HepG2 (cell line): ENCODE data around the gene PKDREJ. TPM values are rescaled to one million over a fixed set of nuclear protein-coding genes. Genes with fewer than 3 reads are reported as not detected.
A peak's percentile ranks its signal among the peaks of the same experiment; 100 is the strongest.

Experiments
- ATAC-seq: fragments of 200-7000 bp; cut with Tn5 transposase; 3 replicates; pipeline ENCODE4 v1.9.1; 2020; ENCODE audit warnings: mild to moderate bottlenecking, moderate library complexity
- BruUV-seq: library from RNA; stranded (reverse); fragments of 400-500 nt; replicated peaks from 2 replicates; lab custom pipeline; 2021; lab: Mats Ljungman, UMichigan
- CTCF ChIA-PET: fragments of 300-600 bp; formaldehyde crosslinking; extraction: SDS; loops from one replicate; lab custom pipeline; 2021; ENCODE audit warnings: low total read pairs, inconsistent platforms, low intra/inter-chr PET ratio; lab: Yijun Ruan, JAX
- POLR2A ChIA-PET: fragments of 350-600 bp; sonication (Branson Sonifier 250); formaldehyde crosslinking; loops from one replicate; lab custom pipeline; 2020; ENCODE audit warnings: antibody characterized with exemption, inconsistent platforms; lab: Yijun Ruan, JAX
- DNase-seq: peaks from one replicate; pipeline ENCODE4 v3.0.0-alpha.2; 2015; ENCODE audit warnings: low spot score
- FAIRE-seq: peaks from 3 replicates; lab custom pipeline; 2011; peaks lifted over from hg19 to GRCh38; lab: Jason Lieb, UNC
- H2AFZ ChIP-seq: one replicate; pipeline ENCODE4 v1.6.1; 2011; ENCODE audit warnings: low read length, inconsistent platforms
- H3K27ac ChIP-seq: fragments of 300-600 bp; 3 replicates; pipeline ENCODE4 v1.8.0; 2011; ENCODE audit warnings: mixed run types, mild to moderate bottlenecking, mixed read lengths, low read length, inconsistent platforms; ENCODE audit not compliant: insufficient read depth; ENCODE audit errors: extremely low read length
- H3K27me3 ChIP-seq, 2 experiments: fragments of 200-600 bp in 1 of 2; 2 replicates in 1 of 2; 3 replicates in 1 of 2; pipeline versions ENCODE4 v1.6.0 to v1.8.0; 2011; ENCODE audit warnings: low read length in 2 of 2, mild to moderate bottlenecking in 2 of 2, moderate library complexity in 2 of 2, inconsistent platforms in 1 of 2; ENCODE audit not compliant: insufficient read depth in 2 of 2, control insufficient read depth in 1 of 2
- H3K36me3 ChIP-seq, 2 experiments: fragments of 200-600 bp in 1 of 2; replicated peaks in 1 of 2; 2 replicates in 1 of 2; 3 replicates in 1 of 2; pipeline versions ENCODE4 v1.5.1 to v1.8.0; 2011; ENCODE audit warnings: low read length in 2 of 2, inconsistent platforms in 1 of 2; ENCODE audit not compliant: insufficient read depth in 2 of 2, control insufficient read depth in 1 of 2
- H3K4me1 ChIP-seq: 2 replicates; pipeline ENCODE4 v1.5.1; 2012; ENCODE audit warnings: low read length, inconsistent platforms; ENCODE audit not compliant: insufficient read depth
- H3K4me2 ChIP-seq: 2 replicates; pipeline ENCODE4 v1.6.0; 2011; ENCODE audit warnings: low read depth, low read length, inconsistent platforms
- H3K4me3 ChIP-seq, 3 experiments: fragments of 200-600 bp in 1 of 3; sonication (generic), shearing (Covaris generic) in 1 of 3; replicated peaks in 1 of 3; 2 replicates each; pipeline ENCODE4 v1.5.1; 2011 to 2016; ENCODE audit warnings: low read length in 3 of 3, inconsistent platforms in 2 of 3, low read depth in 2 of 3, mild to moderate bottlenecking in 2 of 3, control low read depth in 1 of 3, mixed read lengths in 1 of 3; ENCODE audit not compliant: insufficient read depth in 1 of 3
- H3K79me2 ChIP-seq: one replicate; pipeline ENCODE4 v1.6.1; 2011; ENCODE audit warnings: low read length, inconsistent platforms; ENCODE audit not compliant: insufficient read depth
- H3K9ac ChIP-seq: 2 replicates; pipeline ENCODE4 v1.6.0; 2011; ENCODE audit warnings: mild to moderate bottlenecking, low read depth, low read length, inconsistent platforms; ENCODE audit not compliant: insufficient read depth
- H3K9me3 ChIP-seq: 2 replicates; pipeline ENCODE4 v1.5.1; 2012; ENCODE audit warnings: mild to moderate bottlenecking, low read length
- H4K20me1 ChIP-seq: 2 replicates; pipeline ENCODE4 v1.6.0; 2011; ENCODE audit warnings: inconsistent platforms, mild to moderate bottlenecking, low read length, moderate library complexity; ENCODE audit not compliant: insufficient read depth
- GABPA ChIP-seq, 2 experiments: IDR thresholded peaks; 2 replicates each; pipeline ENCODE4 v1.6.1; 2011 to 2016; ENCODE audit warnings: low read depth in 2 of 2, low read length in 1 of 2, missing biosample characterization in 1 of 2, missing genetic modification characterization in 1 of 2
- GZF1 ChIP-seq: sonication (generic); formaldehyde crosslinking; IDR thresholded peaks from 2 replicates; pipeline ENCODE4 v1.5.1; 2020; ENCODE audit warnings: mild to moderate bottlenecking, missing genetic modification reagents
- PHF20 ChIP-seq: sonication (generic); formaldehyde crosslinking; IDR thresholded peaks from 2 replicates; pipeline ENCODE4 v1.5.0; 2020; ENCODE audit warnings: mild to moderate bottlenecking, missing genetic modification reagents
- RAD21 ChIP-seq: fragments of 450-650 bp; formaldehyde crosslinking; IDR thresholded peaks from 2 replicates; pipeline ENCODE4 v1.5.0; 2020; ENCODE audit warnings: mild to moderate bottlenecking
- WGBS: methylation state at CpG from one replicate; pipeline ENCODE4 v1.1.6; 2017; ENCODE audit warnings: low lambda C conversion rate; 5-methylcytosine and 5-hydroxymethylcytosine counted together
- in situ Hi-C: cut with HindIII; loops from 2 replicates; pipeline ENCODE4 v1.10.0; 2017; ENCODE audit warnings: low pct_unique_long_range_greater_than_20kb; ENCODE audit not compliant: extremely low pct_ligation_motif_present
- intact Hi-C: fragments of 100-400 bp; cut with micrococcal nuclease; formaldehyde crosslinking; loops from one replicate; pipeline ENCODE4 v1.10.0; 2022; ENCODE audit not compliant: unreplicated experiment
- polyA plus RNA-seq, 8 experiments: library from polyadenylated mRNA; depleted of rRNA in 3 of 8; stranded (reverse) in 7 of 8; unstranded in 1 of 8; fragments of >200 nt; fragmentation: Illumina TruSeq in 4 of 8; extraction: Trizol in 4 of 8; gene quantifications; 2 replicates each; pipeline versions ENCODE4 v1.2.1 to v1.2.3, GENCODE V29; 2011 to 2016; ENCODE audit warnings: low read depth in 4 of 8, missing spikeins in 1 of 8, mixed read lengths in 1 of 8; ENCODE audit not compliant: insufficient read depth in 1 of 8
- total RNA-seq, 5 experiments: library from RNA; depleted of rRNA; stranded (reverse); fragments of >200 nt; fragmentation: Illumina TruSeq; extraction: Trizol; gene quantifications; 2 replicates each; pipeline ENCODE4 v1.2.3, GENCODE V29; 2016; ENCODE audit warnings: low read depth in 1 of 5
- TF ChIP-seq, protein P1 (sequence below): sonication (generic); formaldehyde crosslinking; IDR thresholded peaks from 2 replicates; pipeline ENCODE4 v1.4.0; 2020; ENCODE audit warnings: missing genetic modification reagents
- TF ChIP-seq, protein P2 (sequence below): sonication (generic); formaldehyde crosslinking; IDR thresholded peaks from 2 replicates; pipeline ENCODE4 v1.5.0; 2020; ENCODE audit warnings: mild to moderate bottlenecking, missing genetic modification reagents

PKDREJ gene
- total and polyA plus RNA-seq, 2 of the 13 experiments (the other 11 are each of a cell fraction or from before 2014, with no cell fraction given) = not detected

DNA sequence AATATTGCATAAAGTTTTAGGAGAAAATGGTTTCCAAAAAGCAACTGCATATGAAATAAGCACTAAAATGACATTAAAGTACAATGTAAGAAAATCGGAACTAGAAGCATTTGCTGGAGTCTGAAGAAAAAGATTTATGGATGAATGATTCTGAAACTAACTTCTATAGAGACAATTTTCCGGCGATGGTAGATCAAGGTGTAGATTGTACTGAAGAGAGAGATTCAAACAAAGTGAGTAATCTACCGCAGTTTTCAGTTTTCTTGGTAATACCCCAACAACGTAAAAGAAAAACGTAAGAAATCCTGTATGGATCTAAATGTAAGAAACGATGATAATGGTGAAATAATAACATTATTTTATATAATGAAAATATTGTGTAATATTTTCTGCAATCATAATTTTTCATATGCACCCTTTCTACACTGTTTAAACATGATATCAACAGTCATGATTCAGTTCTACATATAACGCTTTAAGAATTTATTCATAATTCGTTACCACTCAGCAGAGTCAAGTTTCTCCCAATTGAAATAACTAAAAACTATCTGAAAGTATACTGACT is 11.2 kb downstream of the PKDREJ start:
- ATAC-seq = no peak
- Histone ChIP-seq H3K36me3 (0 out of 5 replicates have a peak, but pooled peaks cover 0 to 2% of the 10 kb centered on the region in 2 experiments), H3K79me2 (peaks cover 4% of the 10 kb centered on the region), H3K4me1 (peaks cover 61% of the 10 kb centered on the region), H3K4me3 (no peak overlapping the region; a peak in 1 of 6 replicates), H3K4me2 (peak overlapping the region; percentile 83), H4K20me1 (no peaks in the 10 kb centered on the region), H3K27me3 (no peaks in the 10 kb centered on the region), H3K27ac (no peak overlapping the region), H2AFZ (no peak overlapping the region), H3K9me3 (no peaks in the 10 kb centered on the region), H3K9ac (peak overlapping the region; percentile 88; the same call in 1 of the 2 replicates)
- intact Hi-C loops = loop anchor here (2.0 kb wide), 1 partner anchor 15 kb away; no protein-coding TSS in a partner anchor
- WGBS = 94% methylated on average over 9 of the region's 9 CpGs
- CTCF ChIA-PET = no interaction called here
- TF ChIP-seq PHF20 (CRISPR knock-in tag) (no peak), GZF1 (CRISPR knock-in tag) (no peak), RAD21 (CRISPR knock-in tag) (no peak), GABPA (IDR thresholded peaks at IDR 0.05; ENCODE audit: low read depth, low read length) (no peak), GABPA (CRISPR knock-in tag; IDR thresholded peaks at IDR 0.05; ENCODE audit: low read depth) (no peak)
- TF ChIP-seq, protein P1, sequence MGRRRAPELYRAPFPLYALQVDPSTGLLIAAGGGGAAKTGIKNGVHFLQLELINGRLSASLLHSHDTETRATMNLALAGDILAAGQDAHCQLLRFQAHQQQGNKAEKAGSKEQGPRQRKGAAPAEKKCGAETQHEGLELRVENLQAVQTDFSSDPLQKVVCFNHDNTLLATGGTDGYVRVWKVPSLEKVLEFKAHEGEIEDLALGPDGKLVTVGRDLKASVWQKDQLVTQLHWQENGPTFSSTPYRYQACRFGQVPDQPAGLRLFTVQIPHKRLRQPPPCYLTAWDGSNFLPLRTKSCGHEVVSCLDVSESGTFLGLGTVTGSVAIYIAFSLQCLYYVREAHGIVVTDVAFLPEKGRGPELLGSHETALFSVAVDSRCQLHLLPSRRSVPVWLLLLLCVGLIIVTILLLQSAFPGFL (CRISPR knock-in tag) = no peak
- TF ChIP-seq, protein P2, sequence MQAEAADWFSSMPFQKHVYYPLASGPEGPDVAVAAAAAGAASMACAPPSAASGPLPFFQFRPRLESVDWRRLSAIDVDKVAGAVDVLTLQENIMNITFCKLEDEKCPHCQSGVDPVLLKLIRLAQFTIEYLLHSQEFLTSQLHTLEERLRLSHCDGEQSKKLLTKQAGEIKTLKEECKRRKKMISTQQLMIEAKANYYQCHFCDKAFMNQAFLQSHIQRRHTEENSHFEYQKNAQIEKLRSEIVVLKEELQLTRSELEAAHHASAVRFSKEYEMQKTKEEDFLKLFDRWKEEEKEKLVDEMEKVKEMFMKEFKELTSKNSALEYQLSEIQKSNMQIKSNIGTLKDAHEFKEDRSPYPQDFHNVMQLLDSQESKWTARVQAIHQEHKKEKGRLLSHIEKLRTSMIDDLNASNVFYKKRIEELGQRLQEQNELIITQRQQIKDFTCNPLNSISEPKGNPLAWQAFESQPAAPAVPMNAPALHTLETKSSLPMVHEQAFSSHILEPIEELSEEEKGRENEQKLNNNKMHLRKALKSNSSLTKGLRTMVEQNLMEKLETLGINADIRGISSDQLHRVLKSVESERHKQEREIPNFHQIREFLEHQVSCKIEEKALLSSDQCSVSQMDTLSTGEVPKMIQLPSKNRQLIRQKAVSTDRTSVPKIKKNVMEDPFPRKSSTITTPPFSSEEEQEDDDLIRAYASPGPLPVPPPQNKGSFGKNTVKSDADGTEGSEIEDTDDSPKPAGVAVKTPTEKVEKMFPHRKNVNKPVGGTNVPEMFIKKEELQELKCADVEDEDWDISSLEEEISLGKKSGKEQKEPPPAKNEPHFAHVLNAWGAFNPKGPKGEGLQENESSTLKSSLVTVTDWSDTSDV (CRISPR knock-in tag) = no peak
- BruUV-seq = no TSS peak
- in situ Hi-C loops = no loop called here
- FAIRE-seq = no peak
- no peak for DNase-seq
- POLR2A ChIA-PET = interaction anchor here (7.2 kb wide), 1 partner anchor 17 kb away, joined by 83 read pairs; the partner anchor contains the start of gene TTC38
